NT2/D1 (cell line): ENCODE results near the gene METTL22.
A peak's percentile ranks its signal among the peaks of the same experiment; 100 is the strongest.

ENCODE experiments used
- DNase-seq: peaks from one replicate; pipeline ENCODE4 v3.0.0-alpha.2; 2011; ENCODE audit warnings: low read depth, low spot score
- H3K27me3 ChIP-seq: 2 replicates; pipeline ENCODE4 v1.6.0; 2011; ENCODE audit warnings: mild to moderate bottlenecking; ENCODE audit not compliant: insufficient read length, insufficient read depth
- H3K36me3 ChIP-seq: 2 replicates; pipeline ENCODE4 v1.6.1; 2011; ENCODE audit warnings: mild to moderate bottlenecking, low read length, mixed read lengths; ENCODE audit not compliant: insufficient read depth, insufficient read length
- H3K4me1 ChIP-seq: 2 replicates; pipeline ENCODE4 v1.5.1; 2011; ENCODE audit not compliant: insufficient read depth, insufficient read length
- H3K4me3 ChIP-seq: 2 replicates; pipeline ENCODE4 v1.5.1; 2011; ENCODE audit warnings: low read depth; ENCODE audit not compliant: insufficient read length
- H3K9ac ChIP-seq: 2 replicates; pipeline ENCODE4 v1.6.0; 2011; ENCODE audit warnings: low read depth; ENCODE audit not compliant: insufficient read length
- H3K9me3 ChIP-seq: 2 replicates; pipeline ENCODE4 v1.5.1; 2011; ENCODE audit warnings: mild to moderate bottlenecking, low read length; ENCODE audit not compliant: insufficient read depth
- SUZ12 ChIP-seq: IDR thresholded peaks from 2 replicates; pipeline ENCODE4 v1.6.1; 2011; ENCODE audit not compliant: insufficient read length, insufficient read depth; ENCODE audit errors: extremely low read depth
- YY1 ChIP-seq: IDR thresholded peaks from 2 replicates; pipeline ENCODE4 v1.6.1; 2011; ENCODE audit not compliant: insufficient read length, insufficient read depth
- ZNF274 ChIP-seq: IDR thresholded peaks from 2 replicates; pipeline ENCODE4 v1.6.1; 2011; ENCODE audit warnings: mild to moderate bottlenecking, low read depth, low read length

The METTL22 gene

DNA sequence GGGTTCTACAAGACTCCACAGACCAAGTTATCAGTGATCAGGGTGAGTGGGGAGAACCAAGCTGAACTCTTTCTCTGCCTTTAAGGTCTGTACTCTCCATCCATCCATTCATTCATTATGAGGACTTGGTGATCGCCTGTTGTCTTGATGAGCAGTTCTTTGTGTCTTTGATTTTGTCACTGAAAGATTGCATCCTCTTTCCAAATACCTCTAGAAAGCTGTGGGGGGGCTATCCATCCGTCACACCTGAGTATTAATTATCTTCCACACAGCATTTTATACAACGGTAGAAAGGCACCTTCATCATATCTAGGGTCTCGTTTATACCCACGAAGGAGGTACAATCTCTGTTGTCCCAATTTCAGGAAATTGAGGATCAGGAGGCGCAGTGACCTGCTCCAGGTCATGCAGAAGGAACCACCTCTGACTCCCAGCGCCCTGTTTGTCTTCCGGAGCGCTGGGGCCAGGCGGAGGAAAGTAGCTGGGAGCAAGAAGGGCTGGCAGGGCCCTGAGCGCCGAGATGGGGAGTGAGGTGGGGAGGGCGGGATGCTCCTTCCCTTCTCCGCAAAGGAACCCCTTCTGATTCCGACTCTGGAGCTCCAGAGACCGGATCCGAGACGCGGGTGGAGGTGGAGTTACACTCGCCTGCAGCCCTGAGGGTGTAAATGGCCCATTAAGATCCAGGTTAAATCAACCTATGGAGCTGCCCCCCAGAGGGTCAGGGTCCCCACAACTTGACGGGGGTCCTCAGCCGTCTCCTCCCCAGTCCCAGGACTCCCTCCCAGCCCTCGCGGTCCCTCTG, 52.3 kb downstream of the METTL22 start:
- Histone ChIP-seq H3K36me3 (no peaks in the 10 kb centered on the region), H3K4me3 (peak overlapping the region; percentile 53), H3K27me3 (peaks cover 40% of the 10 kb centered on the region), H3K9ac (peak overlapping the region; percentile 74), H3K9me3 (no peaks in the 10 kb centered on the region), H3K4me1 (peaks cover 4% of the 10 kb centered on the region)
- no peak for TF ChIP-seq YY1
- TF ChIP-seq SUZ12: no peak
- TF ChIP-seq ZNF274: no peak
- no peak for DNase-seq

- DNase-seq: peak; percentile 73
- Histone ChIP-seq H3K27me3 (peaks cover 40% of the 10 kb centered on the region), H3K36me3 (no peaks in the 10 kb centered on the region), H3K9ac (peak within 1 kb of the TSS; percentile 79), H3K4me1 (peaks cover 4% of the 10 kb centered on the region), H3K9me3 (peaks cover 2% of the 10 kb centered on the region; the same call in 1 of the 2 replicates), H3K4me3 (peak within 1 kb of the TSS; percentile 75)
- no peak for TF ChIP-seq SUZ12
- no peak for TF ChIP-seq YY1
- TF ChIP-seq ZNF274: no peak
Observed at GRCh38 chr16:8674413-8675022, 53.0 kb downstream of the METTL22 start, which contains the start of gene ABAT. ABAT (plus strand) TSS chr16:8674617; CDS start chr16:8735740, 61,123 bp downstream.

- H3K9ac ChIP-seq: no peak overlapping the region
- H3K27me3 ChIP-seq: peaks cover 40% of the 10 kb centered on the region
- peaks cover 4% of the 10 kb centered on the region for H3K4me1 ChIP-seq
- TF ChIP-seq YY1: no peak
- TF ChIP-seq SUZ12: no peak
- TF ChIP-seq ZNF274: no peak
- peaks cover 7% of the 10 kb centered on the region; the same call in 1 of the 2 replicates for H3K9me3 ChIP-seq
- H3K36me3 ChIP-seq: no peaks in the 10 kb centered on the region
- no peak for DNase-seq
- H3K4me3 ChIP-seq: peak overlapping the region; percentile 75
Observed at GRCh38 chr16:8675183-8676159, 54.0 kb downstream of the METTL22 start.

DNA sequence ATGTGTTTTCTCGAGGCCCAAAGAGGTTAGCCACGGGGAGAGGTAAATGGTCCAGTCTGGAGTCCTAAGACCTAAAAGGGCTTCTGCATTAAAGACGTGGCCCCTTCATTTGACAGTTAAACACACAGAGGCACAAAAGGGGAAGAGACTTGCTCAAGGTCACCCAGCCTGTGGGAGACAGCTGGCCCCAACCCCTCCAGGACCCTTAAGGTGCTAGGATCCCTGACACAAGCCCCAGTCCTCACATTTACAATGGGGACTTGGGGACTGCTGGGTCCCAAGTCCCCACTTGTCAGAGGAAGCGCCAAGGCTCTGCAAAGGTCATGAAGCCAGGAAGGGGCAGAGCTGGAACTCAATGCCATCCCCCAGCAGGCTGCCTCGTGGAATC, 54.7 kb downstream of the METTL22 start:
- no peak for TF ChIP-seq YY1
- TF ChIP-seq SUZ12: no peak
- TF ChIP-seq ZNF274: no peak
- H3K4me3 ChIP-seq: no peak overlapping the region
- no peaks in the 10 kb centered on the region for H3K36me3 ChIP-seq
- DNase-seq: no peak
- no peak overlapping the region for H3K9ac ChIP-seq
- peaks cover 7% of the 10 kb centered on the region; the same call in 1 of the 2 replicates for H3K9me3 ChIP-seq
- peaks cover 4% of the 10 kb centered on the region for H3K4me1 ChIP-seq
- peaks cover 40% of the 10 kb centered on the region for H3K27me3 ChIP-seq

DNA sequence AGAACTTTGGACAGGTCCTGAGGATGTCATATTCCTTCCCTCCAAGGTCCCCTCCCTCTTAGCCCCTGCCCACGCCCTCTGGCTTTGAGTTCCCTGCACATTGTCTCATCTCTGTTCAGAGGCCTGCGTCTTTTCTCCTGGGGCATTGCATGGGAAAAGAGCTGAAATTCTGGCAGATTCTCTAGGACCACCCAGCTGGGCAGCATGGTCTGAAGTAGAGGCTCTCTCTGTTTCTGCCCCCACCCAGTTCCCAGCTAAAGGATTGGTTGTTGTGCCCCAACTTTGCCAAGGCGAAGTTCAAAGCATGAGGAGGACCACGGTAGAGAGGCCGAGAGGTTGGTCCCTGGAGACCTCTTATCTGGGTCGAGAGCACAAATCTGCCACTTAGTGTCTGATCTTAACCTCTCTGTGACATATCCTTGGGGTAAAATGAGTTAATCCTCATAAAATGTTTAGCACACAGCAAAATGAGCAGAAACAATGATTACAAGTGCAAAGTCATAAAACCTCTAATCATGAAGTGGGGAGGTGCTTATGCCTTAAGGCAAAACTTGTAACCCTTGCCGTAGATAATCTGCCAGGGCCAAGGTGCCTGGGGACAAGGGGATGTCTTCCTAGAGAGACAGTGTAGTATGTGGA, 55.4 kb downstream of the METTL22 start:
- H3K9ac ChIP-seq: no peak overlapping the region

DNA sequence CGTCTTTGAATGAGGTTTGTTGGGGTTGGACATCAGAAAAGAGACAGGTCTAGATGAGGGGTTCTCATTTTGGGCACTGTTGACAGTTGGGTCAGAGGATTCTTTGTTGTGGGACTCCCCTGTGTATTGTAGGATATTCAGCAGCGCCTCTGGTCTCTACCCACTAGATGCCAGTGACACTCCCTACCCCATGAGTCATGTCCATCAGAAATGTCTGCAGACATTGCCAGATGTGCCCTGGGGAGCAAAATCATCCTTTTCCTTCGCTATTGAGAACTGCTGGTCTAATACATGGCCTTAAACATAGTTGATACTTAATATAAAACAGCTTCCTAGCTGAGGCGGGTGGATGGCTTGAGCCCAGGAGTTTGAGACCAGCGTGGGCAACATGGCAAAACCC, 56.0 kb downstream of the METTL22 start:
- TF ChIP-seq YY1 (no peak), ZNF274 (no peak), SUZ12 (no peak)
- Histone ChIP-seq H3K4me1 (peaks cover 4% of the 10 kb centered on the region), H3K9me3 (peaks cover 7% of the 10 kb centered on the region; the same call in 1 of the 2 replicates), H3K27me3 (peaks cover 34% of the 10 kb centered on the region), H3K4me3 (no peak overlapping the region), H3K9ac (no peak overlapping the region), H3K36me3 (no peaks in the 10 kb centered on the region)
- DNase-seq: no peak

More for the DNA sequence above, 55.4 kb downstream of the METTL22 start:
- H3K4me1 ChIP-seq: peaks cover 4% of the 10 kb centered on the region
- TF ChIP-seq YY1 (no peak), SUZ12 (no peak), ZNF274 (no peak)
- no peaks in the 10 kb centered on the region for H3K36me3 ChIP-seq
- DNase-seq: no peak
- peaks cover 40% of the 10 kb centered on the region for H3K27me3 ChIP-seq
- peaks cover 7% of the 10 kb centered on the region; the same call in 1 of the 2 replicates for H3K9me3 ChIP-seq
- H3K4me3 ChIP-seq: no peak overlapping the region
